NCI-H510A treated with DMSO at 0.1 percent for 48 hours (cell line): ENCODE results near the gene TCP11.
"Not testable (repeated sequence)": the region's sequence is repeated elsewhere in the genome, so short reads cannot be mapped to it uniquely, and the experiment has no call there.

Experiments
- DNase-seq: peaks from one replicate; lab custom pipeline; 2025; lab: John Stamatoyannopoulos, UW

TCP11 gene

DNA sequence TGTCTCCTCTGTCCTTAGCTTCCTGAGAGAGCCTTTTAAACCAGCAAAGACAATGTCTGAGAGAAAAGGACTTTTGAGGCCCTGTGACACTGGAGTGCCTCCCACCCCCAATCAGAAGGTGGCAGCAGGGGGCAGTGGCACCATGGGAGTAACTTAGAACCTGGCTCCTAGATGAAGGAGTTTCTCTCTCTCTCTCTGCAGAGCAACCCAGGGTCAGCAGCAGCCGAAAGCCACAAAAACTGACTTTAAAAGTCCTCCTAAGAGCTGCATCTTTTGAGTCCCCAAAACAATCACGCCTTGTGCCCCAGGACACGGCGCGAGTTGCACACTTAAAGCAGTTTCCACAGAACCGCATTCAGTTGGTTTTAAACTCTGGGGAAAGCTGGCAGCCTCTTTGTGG lies 5.3 kb upstream of the TCP11 start:
- DNase-seq = peak; percentile 76

DNA sequence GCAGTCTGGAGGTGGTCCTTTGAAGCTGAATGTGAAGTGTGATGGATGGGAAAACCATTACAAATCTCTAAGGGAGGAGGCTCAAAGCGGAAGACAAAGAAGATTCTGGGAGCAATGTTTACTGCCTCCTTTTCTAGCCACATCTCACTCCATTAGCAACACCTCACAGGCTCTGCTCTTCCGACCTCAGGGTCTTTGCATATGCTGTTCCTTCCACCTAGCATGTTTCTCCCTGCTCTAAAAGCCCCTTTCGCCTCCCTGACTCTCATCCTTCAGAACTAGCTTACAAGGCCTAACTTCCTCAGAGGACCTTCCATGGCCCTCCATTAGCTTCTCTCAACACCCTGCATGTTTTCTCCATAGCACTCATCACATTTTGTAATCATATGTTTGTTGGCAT lies 4.6 kb upstream of the TCP11 start:
- DNase-seq = no peak

DNA sequence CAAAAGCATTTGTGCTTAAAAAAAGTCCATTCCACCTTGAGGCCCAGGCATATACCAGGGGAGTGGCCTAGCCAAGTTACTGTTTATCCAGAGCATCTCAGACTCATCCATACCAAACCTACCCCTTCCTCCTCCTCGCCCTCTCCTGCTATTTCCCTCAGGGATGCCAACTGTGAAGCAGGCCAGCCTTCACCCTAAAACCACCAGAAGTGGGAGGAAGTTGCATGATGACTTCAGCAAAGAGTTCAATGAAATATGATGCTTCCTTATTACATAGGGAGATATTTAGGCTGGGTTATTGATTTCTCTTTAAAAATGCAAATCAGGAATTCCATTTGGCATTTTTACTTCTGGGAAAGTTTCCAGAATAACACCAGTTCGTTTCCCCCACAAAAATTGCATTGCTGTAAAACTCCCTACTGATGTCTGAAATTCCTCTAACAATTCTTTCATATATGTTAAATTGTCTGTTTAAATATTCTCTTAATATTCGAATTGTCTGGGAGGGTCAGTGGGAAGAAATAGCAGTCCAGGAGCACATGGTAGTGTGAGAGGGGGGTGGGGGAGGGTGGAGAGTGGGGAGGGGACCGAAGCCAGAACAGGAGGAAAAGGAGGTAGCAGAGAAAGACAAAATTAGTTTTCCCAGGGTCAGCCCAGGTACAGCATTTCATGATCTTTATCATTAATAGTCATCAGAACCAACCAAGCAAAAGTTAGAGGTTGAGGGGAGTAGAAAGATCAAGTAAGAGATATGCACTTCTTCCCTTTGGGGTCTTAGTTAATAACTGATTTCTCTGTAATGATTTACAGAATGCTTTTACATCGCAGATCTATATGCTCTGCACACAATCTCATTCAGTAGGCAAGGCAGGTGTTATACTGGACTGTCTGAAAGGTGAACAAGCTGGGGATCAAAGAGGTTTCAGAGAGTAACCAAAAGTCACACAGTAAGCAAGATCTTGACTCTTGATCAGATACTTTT lies 1.7 kb upstream of the TCP11 start:
- DNase-seq = no peak

DNA sequence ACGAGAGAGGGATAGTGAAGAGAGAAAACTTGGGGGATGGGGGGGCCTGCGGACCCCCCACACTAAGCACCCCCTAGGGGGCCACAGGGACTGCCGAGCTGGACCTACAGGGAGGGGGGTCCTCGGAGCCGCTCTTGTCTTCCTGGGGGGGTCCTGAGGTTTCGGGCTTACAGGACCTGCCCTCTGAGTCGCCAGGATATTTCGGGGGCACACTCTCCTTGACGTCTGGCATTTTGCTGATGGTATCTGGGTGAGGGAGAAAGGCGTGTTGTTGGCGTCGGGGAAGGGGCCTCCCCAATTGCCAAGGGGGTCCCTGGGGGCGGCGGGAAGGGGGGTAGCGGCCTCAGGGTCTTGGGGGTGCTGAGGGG lies 516 bp downstream of the TCP11 start:
- DNase-seq = no peak

DNA sequence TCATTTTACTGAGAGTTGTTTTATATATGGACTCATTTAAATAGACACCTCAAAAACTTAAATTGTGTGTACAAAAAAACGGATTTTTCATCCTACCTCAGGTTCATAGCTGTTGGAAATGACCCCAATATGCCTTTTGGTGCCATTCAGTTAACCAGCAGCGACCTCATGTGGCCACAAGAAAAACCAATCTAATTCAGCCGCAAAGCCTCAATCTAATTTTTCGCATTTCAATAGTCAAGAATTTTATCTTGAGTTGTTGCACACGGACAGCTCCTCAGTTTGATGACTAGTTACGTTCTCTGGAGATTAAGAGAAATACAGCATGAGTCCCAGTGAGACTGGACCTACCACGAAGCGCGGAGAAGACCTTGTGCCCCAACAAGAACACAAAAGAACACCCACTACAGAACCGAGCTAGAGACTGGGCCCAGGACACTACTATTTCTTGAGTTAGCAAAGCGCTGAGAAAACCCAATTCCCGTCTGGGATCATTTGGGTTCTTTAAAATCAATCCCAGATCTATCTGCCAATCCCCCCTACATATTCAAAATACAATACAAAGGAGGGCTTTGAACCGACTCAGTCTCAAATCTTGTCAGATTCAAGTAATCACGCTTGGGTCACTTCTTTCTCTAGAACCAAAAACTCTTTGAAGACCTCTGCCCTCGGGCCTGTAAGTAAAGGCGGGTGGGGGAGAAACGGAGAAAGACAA lies 1.1 kb downstream of the TCP11 start:
- peak; percentile 86 for DNase-seq

DNA sequence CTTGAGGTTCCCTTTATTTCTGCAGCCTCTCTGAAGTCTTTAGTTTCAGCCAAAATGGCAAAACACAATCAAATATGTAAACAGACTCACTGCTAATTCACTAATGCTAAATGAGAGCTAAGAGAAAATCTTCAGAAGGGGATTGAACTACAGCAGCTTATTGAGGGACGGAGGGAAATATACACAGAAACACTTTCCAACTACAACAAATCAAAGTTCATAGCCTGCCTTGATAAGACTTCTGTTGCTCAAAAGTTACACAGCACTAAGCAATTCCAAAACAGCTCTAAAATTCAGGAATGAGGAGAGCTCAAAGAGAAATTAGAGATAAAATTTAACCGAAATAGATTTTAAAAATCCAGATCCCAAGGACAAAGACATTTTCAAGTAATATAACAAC lies 1.7 kb downstream of the TCP11 start:
- DNase-seq = no peak

DNA sequence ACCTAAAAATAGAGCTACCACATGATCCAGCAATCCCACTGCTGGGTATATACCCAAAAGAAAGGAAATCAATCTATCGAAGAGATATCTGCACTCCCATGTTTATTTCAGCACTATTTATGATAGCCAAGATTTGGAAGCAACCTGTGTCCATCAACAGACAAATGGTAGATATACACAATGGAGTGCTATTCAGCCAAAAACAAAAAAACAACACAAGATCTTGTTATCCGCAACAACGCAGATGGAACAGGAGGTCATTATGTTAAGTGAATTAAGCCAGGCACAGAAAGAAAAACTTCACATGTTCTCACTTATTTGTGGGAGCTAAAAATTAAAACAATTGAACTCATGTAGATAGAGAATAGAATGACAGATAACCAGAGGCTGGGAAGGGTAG lies 2.9 kb downstream of the TCP11 start:
- DNase-seq = not testable (repeated sequence)

DNA sequence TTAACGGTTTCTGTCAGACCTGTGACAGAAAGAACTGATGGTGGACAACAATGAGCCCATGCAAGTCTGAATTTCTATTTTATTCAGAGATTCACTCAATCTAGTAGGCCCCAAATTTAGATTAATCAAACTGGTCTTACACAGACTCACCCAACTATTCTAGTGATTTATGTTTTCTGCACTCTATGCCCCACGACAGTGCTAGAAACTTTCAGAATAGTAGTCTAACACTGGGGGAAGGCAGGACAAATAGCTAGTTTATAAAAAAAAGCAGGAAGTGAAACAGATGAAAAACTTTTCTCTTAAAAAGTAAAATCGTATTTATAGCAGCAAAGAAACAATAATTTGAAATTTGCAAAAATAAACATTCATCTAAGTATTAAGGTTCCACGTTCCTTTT lies 5.0 kb downstream of the TCP11 start:
- no peak for DNase-seq

DNA sequence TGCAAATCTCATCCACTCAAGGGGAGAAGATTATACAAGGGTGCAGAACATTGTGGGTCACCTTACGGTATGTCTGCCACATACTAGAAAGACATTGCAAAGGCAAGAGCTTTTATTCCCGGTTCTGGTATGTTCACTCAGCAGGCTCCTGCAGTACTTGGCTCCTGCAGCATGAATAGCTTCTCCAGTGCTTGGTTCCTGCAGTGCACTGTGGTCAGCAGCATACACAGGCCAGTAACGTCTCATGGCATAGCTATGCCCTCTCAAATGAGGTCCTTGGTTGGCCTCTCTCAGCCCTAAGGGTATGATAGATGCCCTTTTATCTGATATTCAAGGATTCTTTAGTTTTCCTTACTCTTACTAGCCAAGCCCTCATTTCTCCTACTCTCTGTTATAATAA lies 12.6 kb downstream of the TCP11 start:
- no peak for DNase-seq

DNA sequence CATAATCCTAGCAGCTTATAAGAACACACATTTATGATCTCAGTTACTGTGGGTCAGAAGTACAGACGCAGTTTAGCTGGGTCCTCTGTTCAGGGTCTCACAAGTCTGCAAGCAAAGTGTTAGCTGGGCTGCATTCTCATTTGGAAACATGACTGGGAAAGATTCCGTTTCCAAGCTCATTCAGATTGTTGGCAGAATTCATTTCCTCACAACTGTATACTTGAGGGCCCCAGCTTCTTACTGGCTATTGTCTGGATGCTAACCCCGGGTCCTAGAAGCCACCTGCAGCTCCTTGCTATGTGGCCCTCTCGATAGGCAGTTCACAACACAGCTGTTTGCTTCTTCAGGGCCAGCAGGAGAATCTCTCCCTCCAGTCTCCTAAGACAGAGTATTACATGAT lies 13.1 kb downstream of the TCP11 start:
- DNase-seq = no peak

DNA sequence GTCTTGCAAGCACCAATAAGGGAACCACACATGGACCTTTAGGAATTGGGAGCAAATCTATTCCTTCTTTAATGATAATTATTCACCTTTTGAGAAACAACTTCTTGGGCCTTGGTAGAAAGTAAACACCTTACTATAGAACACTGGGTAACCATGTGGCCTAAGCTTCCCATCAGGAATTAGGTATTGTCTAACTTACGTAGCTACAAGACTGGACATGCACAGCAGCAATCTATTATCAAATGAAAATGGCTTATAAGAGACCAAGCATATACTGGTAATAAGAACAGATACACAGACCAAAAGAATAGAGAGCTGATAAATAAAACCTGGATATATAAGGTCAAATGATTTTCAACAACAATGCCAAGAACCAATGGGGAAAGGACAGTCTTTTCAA lies 16.8 kb downstream of the TCP11 start:
- no peak for DNase-seq

DNA sequence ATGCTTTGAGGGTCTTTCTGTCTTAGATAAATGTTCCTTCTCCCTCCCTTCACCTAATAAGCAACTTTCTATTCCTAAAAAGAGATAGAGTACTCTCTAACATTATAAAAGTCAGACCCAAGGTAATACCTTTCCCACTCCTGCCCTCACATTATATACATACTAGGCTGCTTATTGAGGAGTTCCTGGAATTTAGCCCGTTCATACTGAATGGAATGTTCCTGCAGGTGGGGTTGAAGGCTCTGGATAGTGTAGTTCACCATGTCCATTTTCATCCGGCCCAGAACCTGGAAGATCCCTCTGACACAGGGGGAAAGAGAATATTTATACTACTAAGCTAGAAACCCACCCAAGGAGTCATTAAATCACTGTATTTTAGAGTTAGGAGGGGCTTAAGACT lies 20.4 kb downstream of the TCP11 start:
- DNase-seq = no peak

DNA sequence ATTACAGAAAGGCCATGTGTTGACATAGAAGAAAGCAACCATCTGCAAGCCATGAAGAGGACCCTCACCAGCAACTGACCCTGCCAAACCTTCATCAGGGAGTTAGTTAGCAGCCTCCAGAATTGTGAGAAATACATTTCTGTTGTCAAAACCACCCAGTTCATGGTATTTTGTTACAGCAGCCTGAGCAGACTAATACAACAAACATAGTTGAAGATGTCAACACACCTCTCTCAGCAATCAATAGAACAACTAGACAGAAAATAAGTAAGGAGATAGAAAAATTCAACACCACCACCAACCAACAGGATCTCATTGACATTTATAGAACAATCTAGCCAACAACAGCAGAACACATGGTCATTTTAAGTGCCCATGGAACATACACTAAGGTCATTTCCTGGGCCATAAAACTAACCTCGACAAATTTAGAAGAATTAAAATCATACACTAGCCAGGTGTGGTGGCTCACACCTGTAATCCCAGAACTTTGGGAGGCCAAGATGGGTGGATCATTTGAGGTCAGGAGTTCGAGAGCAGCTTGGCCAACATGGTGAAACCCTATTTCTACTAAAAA lies 32.7 kb downstream of the TCP11 start:
- no peak for DNase-seq

DNA sequence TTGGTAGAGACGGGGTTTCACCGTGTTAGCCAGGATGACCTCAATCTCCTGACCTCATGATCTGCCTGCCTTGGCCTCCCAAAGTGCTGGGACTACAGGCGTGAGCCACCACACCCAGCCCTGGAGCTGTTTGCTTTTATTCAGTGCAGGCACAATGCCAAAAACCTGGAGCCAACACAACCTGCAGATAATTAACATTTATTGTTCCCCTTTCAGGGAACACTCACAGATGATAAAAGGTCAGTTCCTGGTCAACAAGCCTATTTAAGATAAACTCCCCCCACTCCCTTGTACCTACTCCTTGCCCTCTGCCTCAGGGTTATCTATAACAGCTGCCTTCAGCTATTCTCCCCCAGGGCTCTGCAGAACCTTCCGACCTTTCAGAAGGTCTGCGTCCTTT lies 33.4 kb downstream of the TCP11 start:
- not testable (repeated sequence) for DNase-seq

DNA sequence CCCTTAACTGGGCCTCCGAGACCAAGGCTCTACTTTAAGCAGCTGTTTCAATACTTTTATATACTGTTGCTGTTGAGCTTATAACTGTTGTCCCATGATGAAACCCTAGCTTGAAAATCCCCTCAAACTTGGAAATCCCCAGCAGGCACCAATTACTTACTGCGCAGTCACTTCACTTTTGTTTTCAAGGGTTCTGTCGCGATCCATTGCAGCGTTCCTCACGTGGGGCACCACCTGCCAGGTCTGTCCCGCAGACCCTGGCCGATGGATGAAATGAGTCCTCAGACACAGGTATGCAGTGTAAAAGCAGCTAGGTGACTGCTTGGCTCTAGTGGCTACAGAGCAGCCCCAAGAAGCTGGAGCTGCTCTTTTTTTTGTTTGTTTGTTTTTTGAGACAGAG lies 33.9 kb downstream of the TCP11 start:
- DNase-seq = not testable (repeated sequence)

DNA sequence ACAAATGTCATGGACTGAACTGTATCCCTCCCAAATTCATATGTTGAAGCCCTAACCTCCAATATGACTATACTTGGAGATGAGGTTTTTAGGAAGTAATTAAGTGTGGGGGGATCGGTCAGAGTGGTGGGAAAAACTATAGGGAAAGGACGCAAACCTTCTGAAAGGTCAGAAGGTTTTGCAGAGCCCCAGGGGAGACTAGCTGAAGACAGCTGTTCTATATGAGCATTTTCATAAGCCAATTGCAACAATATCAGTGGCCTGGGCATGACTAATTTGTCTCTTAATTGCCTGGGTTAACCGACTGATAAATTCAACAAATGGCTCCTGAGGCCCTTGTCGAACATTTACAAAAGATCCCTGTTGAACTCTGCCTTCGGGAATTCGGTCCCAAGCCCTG lies 35.1 kb downstream of the TCP11 start:
- not testable (repeated sequence) for DNase-seq

DNA sequence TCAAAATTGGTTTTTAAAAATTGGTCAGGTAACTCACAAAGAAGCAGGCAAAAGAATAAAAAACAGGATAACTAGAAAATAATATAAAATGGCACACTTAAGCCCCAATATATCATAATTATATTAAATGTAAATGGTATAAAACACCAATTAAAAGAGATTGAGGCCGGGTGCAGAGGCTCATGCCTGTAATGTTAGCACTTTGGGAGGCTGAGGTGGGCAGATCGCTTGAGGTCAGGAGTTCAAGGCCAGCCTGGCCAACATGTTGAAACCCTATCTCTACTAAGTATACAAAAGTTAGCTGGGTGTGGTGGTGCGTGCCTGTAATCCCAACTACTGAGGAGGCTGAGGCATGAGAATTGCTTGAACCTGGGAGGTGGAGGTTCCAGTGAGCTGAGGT lies 36.1 kb downstream of the TCP11 start:
- DNase-seq = no peak

DNA sequence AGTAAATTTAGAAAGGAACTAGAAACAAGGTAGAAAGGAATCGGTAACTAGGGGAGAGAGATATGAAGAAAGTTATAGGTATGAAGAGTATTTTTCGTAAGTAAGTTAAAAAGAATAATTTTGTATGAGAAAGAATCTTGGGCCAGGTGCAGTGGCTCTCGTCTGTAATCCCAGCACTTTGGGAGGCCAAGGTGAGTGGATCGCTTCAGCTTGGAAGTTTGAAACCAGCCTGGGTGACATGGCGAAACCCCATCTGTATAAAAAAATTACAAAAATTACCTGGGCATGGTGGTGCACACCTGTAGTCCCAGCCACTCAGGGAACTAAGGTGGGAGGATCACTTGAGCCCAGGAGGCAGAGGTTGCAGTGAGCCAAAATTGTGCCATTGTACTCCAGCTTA lies 42.0 kb downstream of the TCP11 start:
- no peak for DNase-seq

DNA sequence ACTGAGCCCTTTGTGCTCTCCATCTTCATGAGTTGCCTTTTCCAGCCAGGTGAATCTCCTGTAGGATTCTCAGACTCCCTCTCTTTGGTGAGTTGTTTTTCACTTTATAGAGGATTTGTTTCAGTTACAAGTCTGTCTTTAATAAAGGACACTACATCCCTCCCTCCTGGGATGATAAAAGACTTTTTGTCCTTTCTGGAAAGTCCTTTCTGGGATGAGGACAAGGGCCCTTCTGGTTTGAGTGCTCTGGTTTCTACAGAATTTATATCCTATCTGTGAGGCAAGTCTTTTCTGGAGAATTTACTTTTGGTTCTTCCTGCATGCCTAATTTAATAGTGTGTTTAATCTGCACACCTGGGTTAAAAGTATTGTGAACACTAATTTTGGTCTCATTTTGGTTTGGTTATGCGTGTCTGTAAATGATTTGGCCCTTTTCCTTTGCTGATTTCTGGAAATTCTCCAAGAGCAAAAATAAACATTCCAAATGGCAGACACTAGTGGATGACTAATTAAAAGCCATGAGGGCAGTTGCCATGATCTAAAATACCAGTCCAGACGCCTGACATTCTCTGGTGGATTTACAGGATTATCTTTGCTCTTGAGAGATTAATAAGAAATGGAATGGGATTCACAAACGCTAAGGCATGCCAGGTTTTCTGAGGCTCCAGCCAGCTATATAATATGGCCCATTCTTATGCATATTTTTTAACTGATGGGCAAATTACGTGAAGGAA lies 44.8 kb downstream of the TCP11 start:
- DNase-seq = peak; percentile 64

DNA sequence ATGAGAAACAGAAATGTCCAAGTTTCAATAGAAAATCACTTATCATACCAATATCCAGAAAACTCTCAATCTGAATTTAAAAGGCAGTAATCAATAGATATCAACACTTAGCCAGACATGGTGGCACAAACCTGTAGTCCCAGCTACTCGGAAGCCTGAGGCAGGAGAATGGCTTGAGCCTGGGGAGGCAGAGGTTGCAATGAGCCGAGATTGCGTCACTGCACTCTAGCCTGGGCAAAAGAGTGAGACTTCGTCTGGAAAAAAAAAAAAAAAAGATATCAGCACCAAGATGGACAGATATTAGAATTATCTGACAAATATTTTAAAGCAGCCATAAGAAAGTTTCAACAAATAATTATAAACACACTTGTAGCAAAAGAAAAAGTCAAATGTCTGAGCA lies 47.0 kb downstream of the TCP11 start:
- no peak for DNase-seq

DNA sequence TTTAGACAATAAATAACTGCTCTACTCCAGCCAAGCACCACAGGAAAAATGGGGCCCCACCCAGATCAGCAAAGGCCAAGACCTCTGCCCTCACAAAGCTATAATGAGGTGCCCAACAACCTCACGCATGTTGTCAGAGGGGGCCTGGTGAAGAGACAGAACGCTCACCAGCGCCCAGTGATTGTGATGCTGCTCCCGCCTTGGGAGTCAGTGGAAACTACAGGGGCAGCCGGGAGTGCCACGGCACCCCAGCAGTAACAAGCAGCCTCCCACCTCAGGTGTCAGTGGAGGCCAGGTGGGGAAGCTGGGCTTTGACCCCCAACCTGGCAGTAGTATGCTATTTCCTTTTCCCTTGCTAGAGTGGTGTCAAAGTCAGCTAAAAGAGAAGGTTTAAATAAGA lies 47.4 kb downstream of the TCP11 start:
- no peak for DNase-seq

DNA sequence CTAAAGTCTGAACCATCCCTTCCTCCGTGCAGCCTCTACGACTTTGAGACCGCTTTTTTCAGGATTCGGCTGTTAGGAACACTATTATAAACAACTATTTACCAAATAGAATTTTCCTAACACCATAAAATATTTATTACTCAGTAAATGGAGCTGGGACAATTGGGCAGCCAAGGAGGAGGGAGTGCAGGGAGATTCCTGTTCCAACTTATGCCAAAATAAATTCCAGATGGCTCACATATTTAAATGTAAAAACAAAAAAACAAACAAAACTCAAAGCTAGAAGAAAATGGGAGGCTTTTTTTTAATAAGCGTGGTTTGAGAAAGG lies 48.1 kb downstream of the TCP11 start:
- no peak for DNase-seq
